Fibroblast of villous mesenchyme (primary cell): ENCODE results near the gene SYNJ2. TPM values are rescaled to one million over a fixed set of nuclear protein-coding genes. Genes with fewer than 3 reads are reported as not detected.

ENCODE experiments used
- DNase-seq: peaks from one replicate; pipeline ENCODE4 v3.0.0-alpha.2; 2010; ENCODE audit warnings: low read depth
- H3K4me3 ChIP-seq: 2 replicates; pipeline ENCODE4 v1.5.1; 2011; ENCODE audit warnings: low read depth, mild to moderate bottlenecking, low read length
- total RNA-seq: library from RNA; depleted of rRNA; stranded (reverse); fragments of >200 nt; gene quantifications from 2 replicates; pipeline ENCODE4 v1.2.3, GENCODE V29; 2012
- TF ChIP-seq, protein P1 (sequence below): IDR thresholded peaks from 2 replicates; pipeline ENCODE4 v1.5.1; 2012; ENCODE audit warnings: low read depth, mild to moderate bottlenecking, low read length; ENCODE audit not compliant: insufficient read depth

Gene SYNJ2
- total RNA-seq, 1 donor, result 53.1 TPM

DNA sequence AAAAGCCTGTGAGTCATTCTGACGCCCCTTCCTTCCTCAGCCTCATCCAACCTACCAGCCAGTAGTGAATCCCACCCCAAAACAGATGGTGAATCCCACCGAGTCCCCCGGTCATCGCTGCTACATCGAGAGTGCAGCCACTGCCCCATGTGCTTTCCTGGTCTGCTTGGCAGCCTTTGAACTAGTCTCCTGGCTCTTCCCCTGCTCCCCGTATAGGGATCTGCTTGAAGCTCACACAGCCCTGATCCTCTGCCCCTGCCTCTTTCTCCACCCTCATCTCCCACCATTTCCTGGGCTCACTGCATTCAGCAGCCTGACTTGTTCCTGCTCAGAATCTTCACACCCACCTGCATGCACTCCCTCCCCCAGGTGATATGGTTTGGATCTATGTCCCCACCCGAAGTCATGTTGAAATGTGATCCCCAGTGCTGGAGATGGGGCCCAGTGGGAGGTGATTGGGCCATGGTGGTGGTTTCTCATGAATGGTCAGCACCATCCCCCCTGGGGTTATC is 14.6 kb downstream of the SYNJ2 start:
- DNase-seq, result no peak
- no peak overlapping the region for H3K4me3 ChIP-seq
- TF ChIP-seq, protein P1, sequence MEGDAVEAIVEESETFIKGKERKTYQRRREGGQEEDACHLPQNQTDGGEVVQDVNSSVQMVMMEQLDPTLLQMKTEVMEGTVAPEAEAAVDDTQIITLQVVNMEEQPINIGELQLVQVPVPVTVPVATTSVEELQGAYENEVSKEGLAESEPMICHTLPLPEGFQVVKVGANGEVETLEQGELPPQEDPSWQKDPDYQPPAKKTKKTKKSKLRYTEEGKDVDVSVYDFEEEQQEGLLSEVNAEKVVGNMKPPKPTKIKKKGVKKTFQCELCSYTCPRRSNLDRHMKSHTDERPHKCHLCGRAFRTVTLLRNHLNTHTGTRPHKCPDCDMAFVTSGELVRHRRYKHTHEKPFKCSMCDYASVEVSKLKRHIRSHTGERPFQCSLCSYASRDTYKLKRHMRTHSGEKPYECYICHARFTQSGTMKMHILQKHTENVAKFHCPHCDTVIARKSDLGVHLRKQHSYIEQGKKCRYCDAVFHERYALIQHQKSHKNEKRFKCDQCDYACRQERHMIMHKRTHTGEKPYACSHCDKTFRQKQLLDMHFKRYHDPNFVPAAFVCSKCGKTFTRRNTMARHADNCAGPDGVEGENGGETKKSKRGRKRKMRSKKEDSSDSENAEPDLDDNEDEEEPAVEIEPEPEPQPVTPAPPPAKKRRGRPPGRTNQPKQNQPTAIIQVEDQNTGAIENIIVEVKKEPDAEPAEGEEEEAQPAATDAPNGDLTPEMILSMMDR, result no peak

GRCh38 chr6:157996918-157997702 is 15.4 kb downstream of the SYNJ2 start:
- TF ChIP-seq, protein P1, result no peak
- no peak for DNase-seq
- H3K4me3 ChIP-seq, result no peak overlapping the region

DNA sequence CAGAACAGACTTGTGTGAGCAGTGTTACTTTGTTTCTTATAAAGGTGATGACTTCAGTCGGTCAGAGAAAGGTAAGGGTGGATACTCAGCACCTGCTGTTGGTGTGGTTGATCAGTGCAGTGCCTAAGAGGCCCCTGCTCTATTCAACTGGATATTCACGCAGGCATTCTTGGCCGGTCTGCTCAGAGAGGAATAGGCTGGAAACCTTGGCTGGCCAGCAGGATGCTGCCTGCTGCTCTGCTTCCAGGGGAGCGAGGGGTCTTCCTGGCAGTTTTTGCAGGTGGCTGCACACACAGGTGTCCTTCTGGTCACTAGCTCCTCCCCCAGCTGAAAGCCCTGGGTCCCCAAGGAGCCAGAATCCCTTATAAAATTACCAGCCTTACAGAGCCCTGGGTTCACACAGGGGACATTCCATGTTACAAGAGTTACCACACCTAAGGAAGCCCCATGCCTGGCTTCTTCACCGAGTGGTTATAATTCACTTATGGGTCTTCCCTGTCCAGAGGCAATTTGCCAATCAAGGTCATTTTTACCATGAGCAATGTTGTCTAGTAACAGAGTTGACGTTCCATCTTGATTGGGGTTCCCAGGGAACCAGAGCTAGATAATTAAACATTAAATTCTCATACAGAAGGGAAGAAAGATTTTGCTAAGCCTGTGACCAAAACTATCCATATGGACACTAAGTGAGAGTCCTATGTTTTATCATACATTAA is 16.4 kb downstream of the SYNJ2 start:
- TF ChIP-seq, protein P1, result no peak
- no peak overlapping the region for H3K4me3 ChIP-seq
- DNase-seq, result no peak

DNA sequence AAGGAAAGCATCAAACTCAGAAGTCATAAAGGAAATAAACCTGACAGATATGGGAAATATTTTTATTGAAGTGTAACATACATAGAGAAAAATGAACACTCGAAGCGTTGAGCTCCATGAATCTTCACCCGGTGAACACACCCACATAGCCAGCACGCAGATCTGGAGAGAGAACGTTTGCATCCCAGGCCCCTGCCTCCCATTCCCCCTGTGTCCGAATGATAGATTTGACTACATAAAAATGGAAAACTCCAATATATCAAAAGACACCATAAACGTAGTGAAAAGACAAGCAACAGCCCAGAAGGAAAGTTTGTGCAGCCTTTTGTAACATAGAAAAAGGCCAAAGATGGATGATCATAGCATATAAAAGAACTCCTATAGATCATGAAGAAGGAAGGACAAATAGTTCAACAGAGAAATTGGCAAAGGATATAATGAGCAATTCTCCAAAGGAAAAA is 17.1 kb downstream of the SYNJ2 start:
- DNase-seq, result no peak
- TF ChIP-seq, protein P1, result no peak
- H3K4me3 ChIP-seq, result no peak overlapping the region

- no peak for DNase-seq
- TF ChIP-seq, protein P1, result no peak
- no peak overlapping the region for H3K4me3 ChIP-seq
Observed at GRCh38 chr6:157999168-158000051, 17.7 kb downstream of the SYNJ2 start.
